Measurements from ENCODE around the gene CMTM4. TPM values are rescaled to one million over a fixed set of nuclear protein-coding genes. Genes with fewer than 3 reads are reported as not detected.

The CMTM4 gene
- total RNA-seq = 11.3 TPM
- long read RNA-seq, full-length matches to known transcripts = 8 of 8 reads
- long read RNA-seq, partial matches to known transcripts = 0 of 8 reads
- long read RNA-seq, other reads (novel, unspliced or antisense) = 0 of 8 reads

GRCh38 chr16:66696669-66697630 is at the start of gene CMTM4:
TSS of gene CMTM4 (minus strand) at chr16:66696743. CDS start at chr16:66696525, 218 bp downstream.
- Histone ChIP-seq H3K9me3 (replicated peaks) (no peaks in the 10 kb centered on the region), H3K4me1 (peaks cover 22% of the 10 kb centered on the region), H3K27ac (replicated peaks) (peak within 1 kb of the TSS; percentile 77), H3K4me3 (peak within 1 kb of the TSS; percentile 72), H3K27me3 (ENCODE audit: low read depth) (no peaks in the 10 kb centered on the region), H3K36me3 (no peaks in the 10 kb centered on the region)
- TF ChIP-seq CTCF (IDR thresholded peaks at IDR 0.05; ENCODE audit: borderline replicate concordance) = peak; percentile 37
- intact Hi-C loops (cut with micrococcal nuclease) = no loop called here
- peak; percentile 86 for DNase-seq

GRCh38 chr16:66746048-66746447 is 49.5 kb upstream of the CMTM4 start:
- no peak for DNase-seq
- H3K27me3 ChIP-seq (ENCODE audit: low read depth) = no peaks in the 10 kb centered on the region
- H3K4me3 ChIP-seq = no peak overlapping the region
- peaks cover 85% of the 10 kb centered on the region for H3K4me1 ChIP-seq
- no peaks in the 10 kb centered on the region for H3K9me3 ChIP-seq (replicated peaks)
- TF ChIP-seq CTCF (IDR thresholded peaks at IDR 0.05; ENCODE audit: borderline replicate concordance) = no peak
- no peak overlapping the region for H3K27ac ChIP-seq (replicated peaks)
- H3K36me3 ChIP-seq = peaks cover 73% of the 10 kb centered on the region
- intact Hi-C loops (cut with micrococcal nuclease) = no loop called here

- no peak for TF ChIP-seq CTCF (IDR thresholded peaks at IDR 0.05; ENCODE audit: borderline replicate concordance)
- Histone ChIP-seq H3K36me3 (peaks cover 62% of the 10 kb centered on the region), H3K4me3 (peak overlapping the region; percentile 27), H3K4me1 (peaks cover 76% of the 10 kb centered on the region), H3K27me3 (ENCODE audit: low read depth) (no peaks in the 10 kb centered on the region), H3K27ac (replicated peaks) (peak overlapping the region; percentile 87), H3K9me3 (replicated peaks) (no peaks in the 10 kb centered on the region)
- intact Hi-C loops (cut with micrococcal nuclease) = no loop called here
- no peak for DNase-seq
Observed at GRCh38 chr16:66741950-66742808, 45.6 kb upstream of the CMTM4 start.

- no peak for TF ChIP-seq CTCF (IDR thresholded peaks at IDR 0.05; ENCODE audit: borderline replicate concordance)
- Histone ChIP-seq H3K4me3 (peak overlapping the region; percentile 27), H3K27ac (replicated peaks) (peak overlapping the region; percentile 87), H3K9me3 (replicated peaks) (no peaks in the 10 kb centered on the region), H3K4me1 (peaks cover 76% of the 10 kb centered on the region), H3K27me3 (ENCODE audit: low read depth) (no peaks in the 10 kb centered on the region), H3K36me3 (peaks cover 62% of the 10 kb centered on the region)
- intact Hi-C loops (cut with micrococcal nuclease) = no loop called here
- DNase-seq = peak; percentile 88
Observed at GRCh38 chr16:66741169-66741900, 44.8 kb upstream of the CMTM4 start.

GRCh38 chr16:66740533-66740932 is 44.0 kb upstream of the CMTM4 start:
- intact Hi-C loops (cut with micrococcal nuclease) = no loop called here
- Histone ChIP-seq H3K4me1 (peaks cover 73% of the 10 kb centered on the region), H3K9me3 (replicated peaks) (no peaks in the 10 kb centered on the region), H3K27ac (replicated peaks) (peak overlapping the region; percentile 87), H3K4me3 (peak overlapping the region; percentile 27), H3K36me3 (peaks cover 64% of the 10 kb centered on the region), H3K27me3 (ENCODE audit: low read depth) (no peaks in the 10 kb centered on the region)
- no peak for TF ChIP-seq CTCF (IDR thresholded peaks at IDR 0.05; ENCODE audit: borderline replicate concordance)
- DNase-seq = no peak

Measured in left ventricle myocardium inferior (tissue), 1 donor.